T-helper 22 cell (primary cell): ENCODE results near the gene USP3.

Experiments used
- DNase-seq: peaks from one replicate; pipeline ENCODE4 v3.0.0-alpha.2; 2020; ENCODE audit warnings: low read depth

Gene USP3

GRCh38 chr15:63497642-63498467 lies 6.5 kb upstream of the USP3 start:
- DNase-seq: peak; percentile 75

DNA sequence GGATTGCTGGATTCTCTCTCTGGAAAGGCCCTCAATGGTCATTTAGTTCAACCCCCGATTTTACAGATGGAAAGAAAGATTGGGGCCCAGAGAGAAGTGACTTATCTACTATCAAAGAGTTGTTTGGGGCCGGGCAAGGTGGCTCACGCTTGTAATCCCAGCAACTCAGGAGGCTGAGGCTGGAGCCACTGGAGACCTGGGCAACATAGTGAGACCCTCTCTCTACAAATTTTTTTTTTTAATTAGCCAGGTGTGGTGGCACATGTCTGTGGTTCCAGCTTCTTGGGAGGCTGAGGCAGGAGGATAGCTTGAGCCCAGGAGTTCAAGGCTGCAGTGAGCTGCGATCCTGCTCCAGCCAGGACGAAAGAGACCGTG lies 5.2 kb upstream of the USP3 start:
- no peak for DNase-seq

GRCh38 chr15:63499611-63500010 lies 4.8 kb upstream of the USP3 start:
- DNase-seq: no peak

GRCh38 chr15:63500265-63501250 lies 3.8 kb upstream of the USP3 start:
- DNase-seq: no peak

DNA sequence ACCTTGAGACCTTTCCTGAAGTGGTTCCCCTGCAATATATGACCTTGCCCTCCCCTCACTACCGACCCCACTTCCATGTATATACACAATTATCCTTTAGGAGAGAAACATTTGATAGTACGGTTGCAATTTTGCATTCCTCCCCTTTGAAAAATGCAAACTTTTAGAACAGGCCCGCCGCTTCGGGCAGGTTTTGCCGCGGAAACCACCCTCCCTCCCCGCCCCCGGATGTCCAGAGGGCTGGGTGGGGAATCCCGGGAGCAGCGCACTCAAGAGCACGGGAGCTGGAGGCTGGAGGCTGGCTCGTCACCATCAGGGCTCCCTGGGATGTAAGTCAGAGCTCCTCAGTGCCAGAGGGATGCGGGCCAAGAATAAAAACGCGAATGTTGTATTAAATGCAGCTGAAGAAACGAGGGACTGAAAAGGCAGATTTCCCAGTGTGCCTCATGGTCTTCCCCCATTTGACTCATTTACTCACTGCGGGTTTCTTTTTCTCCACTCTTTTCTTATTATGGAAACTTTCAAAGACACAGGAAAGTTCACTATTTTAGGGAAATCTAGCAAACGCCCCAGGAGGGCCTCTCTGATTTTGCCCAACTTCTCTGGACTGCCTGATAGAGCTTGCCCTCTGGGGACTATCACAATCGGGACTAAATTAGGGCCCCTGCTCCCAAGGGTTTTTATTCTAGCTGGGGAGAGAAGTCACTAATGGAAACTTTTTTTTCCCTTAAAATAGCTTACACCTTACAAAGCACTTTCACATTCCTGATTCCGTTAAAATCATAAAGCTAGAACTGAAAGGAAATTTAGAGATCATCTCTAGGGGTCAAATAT lies 2.9 kb upstream of the USP3 start:
- DNase-seq: peak; percentile 66

DNA sequence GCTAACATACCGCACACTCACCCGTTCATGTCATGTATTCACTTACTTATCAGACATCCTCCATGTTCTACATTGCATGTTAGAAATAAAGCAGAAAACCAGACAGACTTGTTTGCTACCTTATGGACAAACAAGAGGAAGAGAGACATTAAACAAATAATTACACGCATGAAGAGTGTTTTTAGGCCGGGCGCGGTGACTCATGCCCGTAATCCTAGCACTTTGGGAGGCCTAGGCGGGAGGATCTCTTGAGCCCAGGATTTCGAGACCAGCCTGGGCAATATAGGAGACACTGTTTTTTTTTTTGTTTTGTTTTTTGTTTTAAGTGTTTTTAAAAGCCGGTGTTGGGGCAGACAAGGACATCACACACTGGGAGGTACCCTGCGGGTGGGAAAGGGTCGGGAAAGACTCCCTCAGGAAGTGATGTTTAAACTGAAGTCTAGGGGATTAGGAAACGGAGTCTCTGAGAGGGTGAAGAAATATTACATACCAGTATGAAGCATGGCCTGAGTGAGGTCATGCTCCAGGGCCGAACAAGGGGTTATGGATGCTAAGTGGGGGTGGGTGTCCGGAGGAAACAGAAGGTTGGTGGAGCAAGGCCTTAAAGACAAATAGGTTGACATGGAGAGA lies 2.1 kb upstream of the USP3 start:
- no peak for DNase-seq

- DNase-seq: peak; percentile 66
Measured at GRCh38 chr15:63502843-63503738, 1.3 kb upstream of the USP3 start.

DNA sequence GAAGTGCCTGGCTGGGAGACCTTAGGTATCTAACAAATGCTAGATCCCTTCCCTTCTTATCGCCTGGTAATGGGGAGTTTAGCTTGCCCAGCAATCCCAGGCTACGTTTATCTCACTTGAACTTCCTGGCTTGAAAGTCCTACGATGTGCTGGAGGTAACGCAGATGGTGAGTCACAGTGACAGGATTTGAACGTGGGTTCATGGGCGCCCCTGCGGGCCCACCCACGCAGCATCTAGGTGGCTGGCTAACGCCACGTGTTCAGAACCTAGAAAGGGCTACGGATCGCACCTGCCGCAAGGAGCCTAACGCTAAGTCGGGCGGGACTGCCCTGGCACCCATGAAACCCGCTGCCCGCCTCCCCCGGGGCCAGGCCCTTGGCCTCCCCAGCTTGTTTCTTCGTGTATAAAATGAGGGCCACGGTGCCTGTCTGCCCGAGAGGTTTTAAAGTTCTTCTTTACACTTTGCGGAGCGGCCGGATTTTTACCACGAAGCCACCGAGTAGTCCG lies 600 bp upstream of the USP3 start:
- peak; percentile 85 for DNase-seq

DNA sequence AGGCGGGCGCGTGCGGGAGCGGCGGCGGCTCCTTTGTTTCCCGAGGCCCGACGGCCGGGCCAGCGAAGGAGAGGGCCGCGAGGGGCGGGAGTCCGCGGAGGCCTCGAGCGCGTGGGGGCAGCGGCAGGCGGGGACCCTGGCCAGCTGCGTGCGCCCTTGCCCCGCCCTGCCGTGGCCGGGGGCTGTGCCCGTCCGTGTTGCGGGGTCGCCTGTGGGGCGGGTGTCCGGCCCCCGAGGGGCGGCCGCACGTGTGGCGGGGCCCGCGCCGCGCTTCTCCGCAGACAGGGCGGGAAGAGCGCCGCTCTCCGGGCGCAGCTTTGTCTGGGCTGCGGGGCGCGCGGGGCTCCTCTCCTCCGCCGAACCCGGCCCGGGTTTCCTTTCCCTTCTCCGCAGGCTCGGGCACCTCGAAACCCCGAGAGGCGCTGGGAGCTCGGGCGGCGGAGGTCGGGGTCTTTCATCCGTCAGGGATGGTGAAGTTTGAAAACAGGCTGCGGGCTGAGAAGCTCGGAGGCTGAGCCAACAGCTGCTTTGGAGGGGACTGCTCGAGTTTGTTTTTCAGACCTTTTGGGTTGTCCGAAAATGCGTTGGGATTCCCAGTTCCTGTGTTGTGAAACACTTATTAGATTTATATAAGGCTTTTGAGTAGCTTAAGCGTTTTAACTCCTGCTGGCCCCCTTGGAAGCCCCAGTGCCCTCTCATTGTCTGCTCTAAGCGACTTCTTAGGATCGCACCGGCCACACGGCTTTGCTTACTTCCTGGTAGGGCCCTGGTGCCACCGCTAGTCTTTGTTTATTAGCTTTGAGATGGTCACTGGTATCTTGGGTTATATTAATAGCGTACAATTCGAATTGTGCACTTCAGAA lies 817 bp downstream of the USP3 start:
- no peak for DNase-seq

GRCh38 chr15:63505842-63506222 lies 1.4 kb downstream of the USP3 start:
- DNase-seq: no peak

DNA sequence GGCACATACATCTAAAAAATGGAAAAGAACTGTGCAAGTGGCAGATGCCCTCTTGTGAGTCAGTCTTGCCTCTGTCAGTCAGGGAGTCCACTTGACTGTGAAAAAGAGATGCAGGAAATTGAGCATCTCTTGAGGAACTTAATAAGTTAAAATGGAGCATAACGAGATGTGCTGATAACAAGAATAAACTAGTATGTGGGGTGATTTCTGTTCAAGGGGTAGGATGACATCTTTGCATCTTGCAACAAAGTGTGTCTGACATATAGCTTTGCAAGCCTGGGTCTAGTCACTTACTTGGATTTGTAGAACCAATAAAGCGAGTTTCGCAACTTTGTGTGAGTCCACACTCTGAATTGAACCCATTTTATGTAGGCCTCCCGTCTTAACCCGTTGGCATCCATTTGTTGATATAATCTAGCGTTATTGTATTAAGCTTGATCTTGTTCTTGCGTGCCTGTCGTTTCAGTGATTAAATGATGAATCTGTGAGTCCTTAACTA lies 2.2 kb downstream of the USP3 start:
- DNase-seq: no peak

- no peak for DNase-seq
Measured at GRCh38 chr15:63507878-63508818, 3.8 kb downstream of the USP3 start.

DNA sequence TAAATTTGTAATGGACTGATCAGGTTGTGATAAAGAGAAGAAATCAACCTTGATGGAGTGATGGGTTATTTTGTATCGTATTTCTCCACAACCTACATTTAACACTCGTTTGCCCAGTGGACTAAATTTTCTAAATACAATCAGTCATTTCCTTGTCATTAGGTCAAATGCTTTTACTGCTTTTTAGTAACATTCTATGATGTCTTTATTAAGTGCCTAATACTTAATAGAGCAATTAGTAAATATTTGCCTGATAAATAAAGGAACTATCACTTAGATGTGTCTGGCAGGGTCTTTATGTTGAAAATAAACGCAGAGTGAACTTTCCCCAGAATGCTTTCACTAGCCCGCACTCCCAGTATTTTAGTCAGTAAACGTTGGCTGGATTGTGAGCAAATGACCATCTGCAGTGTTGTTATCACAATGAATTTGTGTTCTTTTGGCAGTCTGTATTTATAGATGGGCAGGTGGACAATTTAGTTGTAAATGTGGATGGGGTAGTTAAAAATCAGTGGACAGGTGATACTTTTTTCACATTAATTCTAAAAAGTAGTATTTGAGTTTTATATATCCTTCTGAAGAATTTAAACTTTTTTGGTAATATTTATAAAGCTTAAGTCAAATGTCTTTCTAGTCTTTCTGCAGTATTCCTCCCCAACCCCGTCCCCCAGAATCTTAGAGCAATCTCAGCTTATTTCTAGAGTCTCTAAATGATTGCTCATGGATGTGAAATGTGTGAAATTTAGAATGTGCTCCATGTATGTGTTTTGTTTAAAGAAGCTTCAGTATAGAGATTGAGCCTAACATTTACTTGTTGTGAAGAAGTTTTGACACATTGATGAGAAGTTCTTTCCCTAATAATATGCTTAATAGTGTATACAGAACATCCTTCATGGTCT lies 4.9 kb downstream of the USP3 start:
- DNase-seq: no peak

DNA sequence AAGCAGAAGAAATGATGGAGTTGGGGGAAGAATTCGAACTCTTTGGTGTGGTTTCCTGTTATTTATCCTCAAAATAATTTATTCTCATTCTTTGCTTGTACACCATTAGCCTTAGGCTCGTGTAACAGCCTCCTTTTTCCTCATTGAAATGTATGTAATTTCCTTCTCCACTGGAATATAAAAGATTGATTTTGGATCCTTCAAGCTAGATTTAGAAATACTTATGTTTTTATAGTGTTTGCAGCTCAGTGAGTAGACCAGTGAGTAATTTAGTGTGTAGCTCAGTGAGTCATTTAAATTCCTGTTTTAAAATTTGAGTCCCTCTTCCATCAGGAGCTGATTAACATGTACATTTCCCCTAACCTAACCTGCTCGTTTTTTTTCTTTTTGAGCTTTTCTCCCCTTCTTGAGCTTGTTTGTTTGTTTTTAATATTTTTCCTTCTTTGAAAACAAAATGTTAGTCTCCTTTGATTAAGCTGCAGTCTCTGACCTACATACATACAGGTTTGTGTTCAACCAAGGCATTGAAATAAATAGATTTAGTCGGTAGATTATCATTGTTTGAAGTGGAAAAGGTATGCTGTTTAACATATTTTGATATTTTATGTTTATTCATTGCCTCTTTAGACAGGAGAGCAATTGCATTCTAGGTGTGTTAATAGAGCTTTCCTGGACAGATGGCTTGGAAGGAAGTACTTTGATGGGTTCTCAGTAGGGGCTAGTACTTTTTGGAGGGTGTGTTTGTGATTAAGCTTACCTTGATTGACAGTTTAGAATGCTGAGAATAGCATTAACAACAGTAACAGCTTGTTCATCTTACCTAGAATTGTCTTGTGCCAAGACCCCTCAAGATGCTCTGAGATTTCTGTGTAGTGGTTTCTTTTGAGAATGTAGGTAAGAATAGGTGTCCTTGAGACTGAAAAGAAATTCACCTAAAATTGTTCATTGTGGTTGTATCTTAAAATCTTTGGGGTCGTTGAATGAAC lies 5.9 kb downstream of the USP3 start:
- DNase-seq: no peak

DNA sequence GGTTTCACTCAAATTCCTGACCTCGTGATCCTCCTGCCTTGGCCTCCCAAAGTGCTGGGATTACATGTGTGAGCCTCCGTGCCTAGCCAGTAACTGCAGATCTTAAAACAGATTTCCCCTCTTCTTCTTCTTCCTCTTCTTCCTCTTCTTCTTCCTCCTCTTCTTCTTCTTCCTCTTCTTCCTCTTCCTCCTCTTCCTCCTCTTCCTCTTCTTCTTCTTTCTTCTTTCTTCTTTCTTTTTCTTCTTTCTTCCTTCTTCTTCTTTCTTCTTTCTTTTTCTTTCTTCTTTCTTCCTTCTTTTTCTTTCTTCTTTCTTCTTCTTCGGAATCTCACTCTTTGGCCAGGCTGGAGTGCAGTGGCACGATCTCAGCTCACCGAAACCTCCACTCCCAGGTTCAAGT lies 7.8 kb downstream of the USP3 start:
- no peak for DNase-seq

GRCh38 chr15:63513271-63513670 lies 8.9 kb downstream of the USP3 start:
- DNase-seq: no peak
